ENCODE results near the gene ACVR1. TPM values are rescaled to one million over a fixed set of nuclear protein-coding genes. Genes with fewer than 3 reads are reported as not detected.

ACVR1 gene
- total RNA-seq, 2 experiments from 2014 or later = 13.4 to 16.1 TPM

GRCh38 chr2:157696036-157696435, 180.1 kb downstream of the ACVR1 start:
- ATAC-seq (ENCODE audit: low read depth) (no peak), DNase-seq (no peak)
- H3K4me1 Mint-ChIP-seq = no peaks in the 10 kb centered on the region
- no peak overlapping the region for H3K27ac Mint-ChIP-seq
- no peak overlapping the region for H3K4me3 Mint-ChIP-seq
- H3K9me3 Mint-ChIP-seq = peaks cover 8% of the 10 kb centered on the region
- peaks cover 5% of the 10 kb centered on the region for H3K27me3 Mint-ChIP-seq
- POLR2A ChIA-PET = no interaction called here
- H3K36me3 Mint-ChIP-seq = peaks cover 1% of the 10 kb centered on the region

DNA sequence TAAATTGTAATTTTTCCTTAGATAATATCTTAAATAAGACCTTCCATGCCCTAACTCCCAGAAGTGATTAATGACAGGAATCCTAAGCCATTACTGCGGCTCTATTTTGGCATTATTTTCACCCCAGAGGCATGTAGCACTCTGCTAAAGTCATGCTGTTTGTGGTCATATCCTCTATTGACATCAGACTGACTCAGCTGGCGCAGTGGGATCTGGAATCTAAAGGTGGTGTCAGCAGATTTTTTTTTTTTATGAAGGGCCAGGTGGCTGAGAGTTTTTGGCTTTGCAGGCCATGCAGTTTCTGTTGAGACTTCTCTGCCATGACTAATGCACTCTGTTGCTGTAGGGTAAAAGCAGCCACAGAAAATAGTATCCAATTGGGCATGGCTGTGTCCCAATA, 183.4 kb downstream of the ACVR1 start:
- POLR2A ChIA-PET = no interaction called here
- no peak for ATAC-seq (ENCODE audit: low read depth)
- Mint-ChIP-seq H3K27ac (no peak overlapping the region), H3K36me3 (no peaks in the 10 kb centered on the region), H3K4me3 (no peak overlapping the region), H3K9me3 (no peaks in the 10 kb centered on the region), H3K27me3 (no peaks in the 10 kb centered on the region), H3K4me1 (no peaks in the 10 kb centered on the region)
- DNase-seq = no peak

DNA sequence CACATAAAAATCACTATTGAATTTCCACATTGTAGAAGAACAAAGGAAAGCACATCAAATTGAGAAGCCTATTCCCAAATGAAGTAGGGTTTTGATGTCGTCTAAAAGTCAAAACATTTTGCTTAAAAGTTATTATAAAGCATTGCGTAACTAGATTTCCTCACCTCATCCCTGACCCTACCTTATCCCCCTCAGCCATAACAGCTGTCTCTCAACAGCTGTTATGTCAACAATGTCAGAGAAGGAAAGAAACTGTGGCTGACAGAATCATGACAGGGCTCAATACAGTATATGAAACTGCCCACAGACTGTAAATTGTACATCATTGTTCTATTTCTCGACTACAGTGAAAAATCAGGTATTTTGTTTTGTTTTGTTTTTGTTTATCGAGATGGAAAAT, 184.4 kb downstream of the ACVR1 start:
- Mint-ChIP-seq H3K27me3 (no peaks in the 10 kb centered on the region), H3K4me1 (no peaks in the 10 kb centered on the region), H3K9me3 (no peaks in the 10 kb centered on the region), H3K36me3 (no peaks in the 10 kb centered on the region), H3K4me3 (no peak overlapping the region), H3K27ac (no peak overlapping the region)
- POLR2A ChIA-PET = no interaction called here
- ATAC-seq (ENCODE audit: low read depth) = no peak
- DNase-seq = no peak

GRCh38 chr2:157691131-157691530, 185.0 kb downstream of the ACVR1 start:
- H3K27me3 Mint-ChIP-seq = no peaks in the 10 kb centered on the region
- H3K36me3 Mint-ChIP-seq = no peaks in the 10 kb centered on the region
- no peaks in the 10 kb centered on the region for H3K4me1 Mint-ChIP-seq
- no peak for DNase-seq
- no peaks in the 10 kb centered on the region for H3K9me3 Mint-ChIP-seq
- POLR2A ChIA-PET = no interaction called here
- no peak overlapping the region for H3K27ac Mint-ChIP-seq
- H3K4me3 Mint-ChIP-seq = no peak overlapping the region
- no peak for ATAC-seq (ENCODE audit: low read depth)

Other genes starting within 250 kb of the ACVR1 start
- gene ACVR1C, start 247.5 kb downstream of the ACVR1 start, total RNA-seq = 1 to 10 TPM; 2.0 to 2.1 TPM
- gene UPP2, start 225.5 kb upstream of the ACVR1 start, total RNA-seq = not detected

Data from activated naive CD8-positive, alpha-beta T cell treated with anti-CD3 and anti-CD28 coated beads, Interleukin-2, amount 10 ng/mL, durations not matched to agents 7 days and 5 days (primary cell).